ENCODE results near the gene TSC22D1.

Gene TSC22D1

GRCh38 chr13:44400736-44401135 is 175.4 kb downstream of the TSC22D1 start:
- DNase-seq = no peak

GRCh38 chr13:44399074-44399473 is 177.1 kb downstream of the TSC22D1 start:
- no peak for DNase-seq

- no peak for DNase-seq
Measured at GRCh38 chr13:44398606-44399005, 177.5 kb downstream of the TSC22D1 start.

- no peak for DNase-seq
Measured at GRCh38 chr13:44397766-44398223, 178.3 kb downstream of the TSC22D1 start.

GRCh38 chr13:44396701-44397580 is 179.2 kb downstream of the TSC22D1 start:
- DNase-seq = no peak

GRCh38 chr13:44395976-44396694 is 180.0 kb downstream of the TSC22D1 start:
- DNase-seq = no peak

- no peak for DNase-seq
Measured at GRCh38 chr13:44394658-44395057, 181.5 kb downstream of the TSC22D1 start.

GRCh38 chr13:44393391-44393790 is 182.7 kb downstream of the TSC22D1 start:
- no peak for DNase-seq

- no peak for DNase-seq
Measured at GRCh38 chr13:44389876-44390275, 186.3 kb downstream of the TSC22D1 start.

- DNase-seq = no peak
Measured at GRCh38 chr13:44389060-44389666, 187.0 kb downstream of the TSC22D1 start.

GRCh38 chr13:44388427-44389059 is 187.6 kb downstream of the TSC22D1 start:
- DNase-seq = no peak

- no peak for DNase-seq
Measured at GRCh38 chr13:44386913-44387556, 189.1 kb downstream of the TSC22D1 start.

GRCh38 chr13:44385847-44386246 is 190.3 kb downstream of the TSC22D1 start:
- no peak for DNase-seq

GRCh38 chr13:44385401-44385800 is 190.7 kb downstream of the TSC22D1 start:
- DNase-seq = no peak

- DNase-seq = no peak
Measured at GRCh38 chr13:44384778-44385177, 191.4 kb downstream of the TSC22D1 start.

- DNase-seq = no peak
Measured at GRCh38 chr13:44383945-44384344, 192.2 kb downstream of the TSC22D1 start.

- DNase-seq = no peak
Measured at GRCh38 chr13:44382635-44383145, 193.4 kb downstream of the TSC22D1 start.
